Measurements from ENCODE around the gene LRRC8D.

GRCh38 chr1:89880679-89881078, 59.8 kb downstream of the LRRC8D start:
- TF ChIP-seq FOXM1 (IDR thresholded peaks at IDR 0.05; ENCODE audit: borderline replicate concordance): no peak
- TF ChIP-seq BHLHE40 (IDR thresholded peaks at IDR 0.05; ENCODE audit: borderline replicate concordance): no peak
- no peak for TF ChIP-seq SP1 (IDR thresholded peaks at IDR 0.05)
- no peak for TF ChIP-seq SUZ12 (IDR thresholded peaks at IDR 0.05)
- TF ChIP-seq CTBP1 (IDR thresholded peaks at IDR 0.05; ENCODE audit: borderline replicate concordance): no peak
- no peak for TF ChIP-seq FOXK2 (IDR thresholded peaks at IDR 0.05)
- no peak for TF ChIP-seq ARNT (IDR thresholded peaks at IDR 0.05)
- no peak for TF ChIP-seq HDGF (IDR thresholded peaks at IDR 0.05; ENCODE audit: borderline replicate concordance)
- TF ChIP-seq TARDBP (IDR thresholded peaks at IDR 0.05): no peak
- TF ChIP-seq PKNOX1 (IDR thresholded peaks at IDR 0.05): no peak
- TF ChIP-seq FOXA1 (IDR thresholded peaks at IDR 0.05): no peak
- no peak for TF ChIP-seq L3MBTL2 (conservative IDR thresholded peaks at IDR 0.05)
- no peak for TF ChIP-seq ELF4 (IDR thresholded peaks at IDR 0.05)
- no peak for TF ChIP-seq LEF1 (IDR thresholded peaks at IDR 0.05; ENCODE audit: borderline replicate concordance)

All from HEK293T (cell line).